ENCODE results near the gene FFAR4.
"Not testable (repeated sequence)": the region's sequence is repeated elsewhere in the genome, so short reads cannot be mapped to it uniquely, and the experiment has no call there.

FFAR4 gene

DNA sequence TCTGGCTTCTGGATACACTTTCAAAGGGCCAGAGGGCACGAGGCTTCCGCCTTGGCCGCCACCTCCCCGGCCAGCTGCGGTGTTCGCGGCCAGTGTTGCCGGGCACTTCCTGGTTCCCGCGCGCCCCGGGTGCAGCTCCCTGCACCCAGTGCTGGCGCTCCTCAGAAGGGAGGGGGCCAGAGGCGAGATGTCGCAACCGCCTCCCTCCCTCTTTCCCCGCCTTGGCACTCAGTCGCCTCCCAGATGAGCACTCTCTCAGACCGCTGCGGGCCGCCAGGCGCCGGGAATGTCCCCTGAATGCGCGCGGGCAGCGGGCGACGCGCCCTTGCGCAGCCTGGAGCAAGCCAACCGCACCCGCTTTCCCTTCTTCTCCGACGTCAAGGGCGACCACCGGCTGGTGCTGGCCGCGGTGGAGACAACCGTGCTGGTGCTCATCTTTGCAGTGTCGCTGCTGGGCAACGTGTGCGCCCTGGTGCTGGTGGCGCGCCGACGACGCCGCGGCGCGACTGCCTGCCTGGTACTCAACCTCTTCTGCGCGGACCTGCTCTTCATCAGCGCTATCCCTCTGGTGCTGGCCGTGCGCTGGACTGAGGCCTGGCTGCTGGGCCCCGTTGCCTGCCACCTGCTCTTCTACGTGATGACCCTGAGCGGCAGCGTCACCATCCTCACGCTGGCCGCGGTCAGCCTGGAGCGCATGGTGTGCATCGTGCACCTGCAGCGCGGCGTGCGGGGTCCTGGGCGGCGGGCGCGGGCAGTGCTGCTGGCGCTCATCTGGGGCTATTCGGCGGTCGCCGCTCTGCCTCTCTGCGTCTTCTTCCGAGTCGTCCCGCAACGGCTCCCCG, at the start of gene FFAR4:
TSS of gene FFAR4 (plus strand) at position 231 of the 842 bp plus-strand sequence. CDS start at position 287, 56 bp downstream.
- peak; percentile 27 for DNase-seq

DNA sequence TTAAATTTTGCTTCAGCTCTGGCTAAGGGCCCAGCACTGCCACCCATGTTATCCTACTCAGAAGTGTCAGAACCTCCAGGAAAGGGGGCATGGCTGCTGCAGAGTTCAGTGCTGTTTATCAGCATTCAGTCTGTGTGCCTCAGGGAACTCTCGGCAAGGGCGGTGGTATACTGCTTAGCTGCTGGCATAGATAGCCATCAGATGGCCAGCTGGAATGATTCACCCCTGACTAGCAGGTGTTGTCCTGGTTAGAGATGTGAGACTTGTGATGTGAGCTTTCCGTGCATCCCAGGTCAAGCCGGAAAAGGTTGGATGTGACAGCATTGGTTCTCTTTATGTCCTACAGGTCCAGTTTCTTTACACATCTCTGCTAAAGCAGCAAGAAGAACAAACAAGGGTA, 47.9 kb upstream of the FFAR4 start:
- DNase-seq: no peak

DNA sequence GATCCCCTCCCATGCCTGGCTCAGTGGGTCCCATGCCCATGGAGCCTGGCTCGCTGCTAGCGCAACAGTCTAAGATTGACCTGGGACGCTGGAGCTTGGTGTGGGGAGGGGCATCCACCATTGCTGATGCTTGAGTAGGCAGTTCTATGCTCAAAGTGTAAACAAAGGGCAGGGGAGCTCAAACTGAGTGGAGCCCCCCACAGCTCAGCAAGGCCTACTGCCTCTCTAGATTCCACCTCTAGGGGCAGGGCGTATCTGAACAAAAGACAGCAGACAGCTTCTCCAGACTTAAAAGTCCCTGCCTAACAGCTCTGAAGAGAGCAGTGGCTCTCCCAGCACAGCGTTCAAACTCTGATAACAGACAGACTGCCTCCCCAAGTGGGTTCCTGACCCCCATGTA, 31.2 kb upstream of the FFAR4 start:
- no peak for DNase-seq

DNA sequence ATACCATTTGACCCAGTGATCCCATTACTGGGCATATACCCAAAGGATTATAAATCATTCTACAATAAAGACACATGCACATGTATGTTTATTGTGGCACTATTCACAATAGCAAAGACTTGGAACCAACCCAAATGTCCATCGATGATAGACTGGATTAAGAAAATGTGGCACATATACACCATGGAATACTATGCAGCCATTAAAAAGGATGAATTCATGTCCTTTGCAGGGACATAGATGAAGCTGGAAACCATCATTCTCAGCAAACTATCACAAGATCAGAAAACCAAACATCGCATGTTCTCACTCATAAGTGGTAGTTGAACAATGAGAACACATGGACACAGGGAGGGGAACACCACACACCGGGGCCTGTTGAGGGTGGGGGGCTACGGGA, 25.6 kb upstream of the FFAR4 start:
- not testable (repeated sequence) for DNase-seq

DNA sequence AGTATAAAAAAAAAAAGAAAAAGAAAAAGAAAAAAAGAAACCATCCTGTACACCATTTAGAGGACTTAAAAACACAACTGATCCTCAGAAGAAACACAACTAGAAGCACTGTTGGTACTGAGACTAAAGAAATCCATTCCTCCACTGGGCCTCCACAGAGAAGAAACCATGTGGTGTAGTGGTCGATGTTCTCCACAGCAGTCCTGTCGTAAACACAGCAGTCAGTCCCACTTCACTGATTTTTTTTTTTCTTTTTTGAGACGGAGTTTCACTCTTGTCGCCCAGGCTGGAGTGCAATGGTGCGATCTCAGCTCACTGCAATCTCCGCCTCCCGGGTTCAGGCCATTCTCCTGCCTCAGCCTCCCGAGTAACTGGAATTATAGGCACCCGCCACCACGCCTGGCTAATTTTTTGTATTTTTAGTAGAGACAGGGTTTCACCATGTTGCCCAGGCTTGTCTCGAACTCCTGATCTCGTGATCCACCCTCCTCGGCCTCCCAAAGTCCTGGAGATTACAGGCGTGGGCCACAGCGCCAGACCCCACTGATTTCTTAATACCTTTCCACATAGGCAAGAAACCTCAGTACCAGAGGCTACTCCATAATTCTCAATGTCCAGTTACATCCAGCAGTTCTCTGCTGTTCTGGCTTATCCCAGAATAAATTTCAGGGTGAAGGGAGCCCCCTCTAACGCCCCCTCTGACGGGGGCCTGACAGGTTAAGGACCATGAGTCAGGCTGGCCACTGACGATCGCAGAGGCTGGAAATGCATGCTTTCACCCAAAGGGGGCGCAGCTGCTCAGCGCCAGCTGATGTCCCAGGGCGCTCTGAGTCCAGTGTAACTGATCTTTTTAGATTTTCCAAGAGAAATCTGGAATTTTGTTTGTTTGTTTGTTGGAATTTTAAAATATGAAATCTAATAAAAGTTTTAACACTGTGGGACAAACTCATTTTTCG, 24.8 kb upstream of the FFAR4 start:
- DNase-seq: peak; percentile 70

DNA sequence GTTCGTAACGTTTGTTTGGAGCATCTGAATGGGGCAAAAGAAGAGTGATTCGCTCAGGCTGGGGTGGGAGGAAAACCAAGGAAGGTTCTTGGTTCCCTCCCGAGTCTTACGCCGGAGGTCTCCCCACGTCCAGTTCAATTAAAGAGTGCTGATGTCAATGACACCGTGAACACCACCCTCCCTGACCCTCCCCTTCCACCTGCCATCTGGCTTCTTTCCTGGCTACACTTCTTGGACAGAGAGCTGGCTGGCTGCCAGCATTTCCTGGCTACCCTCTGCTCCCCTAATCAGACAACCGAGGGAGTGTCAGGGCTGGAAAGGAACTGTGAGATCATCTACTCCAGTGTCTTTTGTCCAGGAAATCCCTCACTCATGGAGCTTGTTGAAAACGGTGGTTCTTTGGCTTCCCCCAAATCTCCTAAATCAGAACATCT, 24.1 kb upstream of the FFAR4 start:
- DNase-seq: peak; percentile 72

DNA sequence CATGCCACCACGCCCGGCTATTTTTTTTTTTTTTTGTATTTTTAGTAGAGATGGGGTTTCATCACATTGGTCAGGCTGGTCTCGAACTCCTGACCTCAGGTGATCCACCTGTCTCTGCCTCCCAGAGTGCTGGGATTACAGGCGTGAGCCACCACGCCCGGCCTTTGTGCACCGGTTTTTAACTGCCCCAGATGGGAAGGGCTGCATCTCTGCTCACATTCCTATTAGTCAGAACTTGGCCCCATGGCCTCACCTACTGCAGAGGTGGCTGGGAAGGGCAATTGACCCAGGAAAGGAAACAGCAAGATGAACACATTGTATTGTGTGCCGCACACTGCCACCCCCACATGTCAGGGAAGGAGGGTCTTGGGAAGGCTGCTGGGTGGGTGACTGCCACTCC, 19.5 kb upstream of the FFAR4 start:
- DNase-seq: not testable (repeated sequence)

DNA sequence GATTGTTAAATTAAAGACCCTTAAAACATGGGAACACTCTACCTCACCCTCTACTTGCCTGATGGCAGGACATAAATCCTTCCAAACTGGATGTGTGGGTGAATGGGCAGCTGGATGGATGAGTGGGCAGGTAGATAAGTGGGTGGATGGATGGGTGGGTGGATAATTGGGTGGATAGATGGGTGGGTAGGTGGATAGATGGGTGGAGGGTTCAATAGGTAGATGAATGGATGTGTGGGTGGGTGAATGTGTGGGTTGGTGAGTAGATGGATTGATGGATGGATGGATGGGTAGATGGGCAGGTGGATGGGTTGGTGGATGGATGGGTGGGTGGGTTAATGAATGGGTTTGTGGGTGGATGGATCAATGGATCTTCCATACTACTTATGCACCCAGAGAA, 18.9 kb upstream of the FFAR4 start:
- DNase-seq: no peak

DNA sequence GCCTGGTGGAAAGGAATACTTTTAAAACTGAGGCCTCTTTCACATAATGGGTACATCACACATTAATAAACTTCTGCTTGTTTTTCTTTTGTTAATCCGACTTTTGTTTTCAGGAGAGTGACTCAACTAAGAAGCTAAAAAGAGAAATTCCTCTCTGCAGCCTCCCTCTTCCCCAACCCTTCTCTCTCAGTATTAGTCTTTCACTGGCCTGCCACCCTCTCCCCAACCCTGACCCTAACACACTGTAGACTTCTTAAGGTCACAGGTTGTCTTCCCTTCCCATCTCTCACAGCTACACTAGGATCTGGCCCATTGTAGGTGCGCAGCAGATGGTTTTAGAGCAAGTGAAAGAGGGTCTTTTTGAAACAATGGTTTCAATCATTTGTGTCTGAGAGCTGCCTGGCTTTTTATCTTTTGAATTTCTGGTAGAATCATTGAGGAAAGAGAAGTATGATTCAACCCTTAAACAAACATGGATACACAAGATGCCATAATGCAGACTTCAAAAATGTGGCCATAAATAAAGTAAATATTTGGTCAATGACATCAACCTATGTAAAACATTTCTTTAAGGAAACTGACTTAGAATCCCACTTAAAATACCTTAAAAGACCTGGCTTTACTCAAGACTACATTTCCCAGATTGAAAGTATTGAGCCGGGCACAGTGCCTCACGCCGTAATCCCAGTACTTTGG, 17.9 kb upstream of the FFAR4 start:
- DNase-seq: no peak

DNA sequence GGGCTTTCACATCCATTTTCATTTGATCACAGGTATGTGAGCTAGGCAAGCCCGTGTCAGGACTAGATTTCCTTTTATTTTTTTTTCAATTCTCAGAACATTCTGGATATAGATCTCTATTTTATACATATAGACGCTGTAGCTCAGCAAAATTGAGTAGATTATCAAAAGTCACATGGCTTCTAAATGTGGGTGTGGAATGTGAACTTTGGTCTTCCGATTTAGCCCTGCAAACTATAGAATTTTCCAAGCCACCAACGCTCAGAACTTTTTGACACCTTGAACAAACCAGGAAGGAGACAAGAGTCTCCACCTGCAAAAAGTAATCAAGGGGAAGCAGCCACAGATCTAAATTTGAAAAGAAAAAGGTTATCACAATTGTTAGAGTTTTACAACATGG, 15.9 kb upstream of the FFAR4 start:
- no peak for DNase-seq

DNA sequence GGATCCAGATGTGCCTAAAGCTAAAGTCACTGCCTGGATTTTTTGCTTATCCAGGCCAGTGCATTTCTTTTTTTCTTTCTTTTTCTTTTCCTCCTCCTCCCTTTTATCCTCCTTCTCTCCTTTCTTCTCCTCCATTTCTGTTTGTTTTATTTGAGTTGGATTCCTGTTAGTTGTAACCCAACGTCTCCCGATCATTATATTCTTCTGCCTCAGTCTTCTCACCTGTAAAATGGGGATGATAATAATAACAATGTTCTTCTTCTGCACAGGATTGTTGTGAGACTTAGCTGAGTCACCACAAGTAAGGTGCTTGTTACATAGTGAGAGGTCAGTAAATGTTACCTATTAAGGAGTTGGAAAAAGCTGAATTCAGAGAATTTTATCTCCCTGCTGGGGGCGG, 13.7 kb upstream of the FFAR4 start:
- DNase-seq: no peak

DNA sequence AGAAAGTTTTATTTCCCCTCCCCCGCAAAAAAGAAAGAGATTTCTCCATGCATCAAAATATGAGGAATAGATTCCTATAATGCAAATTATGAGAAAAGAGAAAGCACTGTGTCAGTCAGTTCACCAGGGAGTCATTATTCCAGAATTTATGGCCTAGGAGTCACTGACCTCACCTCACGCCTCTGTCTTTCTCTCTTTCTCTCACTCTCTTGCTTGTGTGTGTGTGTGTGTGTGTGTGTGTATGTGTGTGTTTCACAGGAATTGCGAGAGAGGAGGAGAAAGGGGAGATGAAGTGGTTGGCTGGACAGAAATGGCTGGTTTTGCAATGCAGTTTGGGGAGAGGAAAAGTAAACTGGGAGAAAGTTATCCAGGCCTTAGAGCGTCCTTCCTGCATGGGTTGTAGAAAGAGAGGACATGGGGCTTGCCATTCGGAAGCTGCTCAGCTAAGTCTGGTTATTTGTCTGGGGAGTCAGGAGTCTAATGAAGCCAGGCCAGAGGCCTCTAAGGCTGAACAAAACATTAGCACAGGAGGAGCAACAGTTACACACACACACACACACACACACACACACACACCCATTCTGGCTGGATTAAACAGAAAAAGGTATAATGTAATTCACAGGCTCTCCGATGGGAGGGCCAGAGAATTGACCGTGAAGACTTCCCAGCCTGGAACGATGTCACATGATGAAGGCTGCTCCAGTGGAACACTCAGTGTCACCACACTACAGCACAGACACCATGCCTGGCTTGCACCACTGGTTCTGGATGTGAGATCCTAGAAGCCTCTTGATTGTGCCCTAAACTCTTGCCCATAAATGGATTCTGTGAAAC, 12.8 kb upstream of the FFAR4 start:
- DNase-seq: peak; percentile 51

DNA sequence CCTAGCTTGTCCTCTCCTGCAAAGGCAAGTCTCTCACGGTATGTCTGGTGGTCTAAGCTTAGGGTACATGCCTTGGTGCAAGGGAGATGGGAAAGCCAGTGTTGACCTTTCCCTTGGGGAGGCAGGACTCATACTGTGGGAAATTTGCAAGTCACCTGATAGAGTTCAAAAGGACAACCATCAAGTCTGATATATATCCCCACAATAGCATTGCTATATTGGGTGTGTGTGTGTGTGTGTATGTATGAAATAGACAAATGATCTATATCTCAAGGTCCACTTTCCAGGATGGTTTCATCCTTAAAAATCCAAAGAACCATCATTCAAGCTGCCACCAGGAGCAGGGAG, 12.2 kb upstream of the FFAR4 start:
- DNase-seq: no peak

DNA sequence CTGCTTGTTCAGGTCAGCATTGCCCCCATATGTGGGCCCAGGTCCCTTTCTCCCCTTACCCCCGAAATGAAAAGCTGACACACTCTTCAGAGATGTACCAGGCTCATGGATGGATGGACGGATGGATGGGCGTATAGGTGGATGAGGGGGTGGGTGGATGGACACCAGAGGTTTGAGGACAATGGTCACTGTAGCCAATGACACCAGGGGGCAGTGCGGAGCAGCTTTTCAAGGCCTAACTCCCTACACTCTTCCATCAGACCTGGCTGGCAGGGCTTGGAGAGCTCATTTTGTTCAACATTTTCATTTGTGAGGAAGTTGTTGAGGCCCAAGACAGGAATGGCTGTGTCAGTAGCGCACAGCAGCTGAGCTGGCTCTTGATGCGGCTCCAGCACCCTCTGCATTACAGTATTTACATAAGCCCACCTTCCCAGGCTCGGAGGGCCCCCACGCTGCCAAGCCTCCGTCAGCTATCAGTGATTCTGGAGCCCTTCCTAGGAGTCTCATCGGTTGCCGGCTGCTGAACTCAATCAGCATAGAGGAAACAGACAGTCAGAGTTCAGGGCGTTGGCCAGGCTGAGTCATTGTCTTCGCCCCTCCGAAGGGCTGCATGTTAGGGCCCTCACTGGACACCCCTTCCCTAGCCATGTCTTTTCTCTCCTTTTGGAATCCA, 11.6 kb upstream of the FFAR4 start:
- DNase-seq: peak; percentile 61

DNA sequence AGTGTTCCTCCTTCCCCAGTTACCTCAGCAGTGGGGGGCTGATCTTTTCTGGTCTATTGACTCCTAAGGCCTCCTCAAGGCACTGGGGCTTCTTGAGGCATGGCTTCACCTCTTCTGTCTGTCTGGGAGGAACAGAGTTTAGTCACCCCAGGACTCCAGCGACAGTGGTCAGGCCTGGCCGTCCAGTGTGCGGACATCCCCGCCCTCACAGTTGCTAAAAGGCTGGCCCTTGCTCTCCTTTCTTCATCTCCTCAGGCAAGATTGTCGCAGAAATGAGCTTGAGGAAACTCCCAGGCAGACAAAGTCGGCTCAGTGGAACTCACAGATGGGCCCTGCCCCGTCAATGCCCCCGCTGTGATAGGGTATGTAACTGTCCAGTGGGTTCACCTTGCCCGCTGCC, 7.0 kb upstream of the FFAR4 start:
- no peak for DNase-seq

DNA sequence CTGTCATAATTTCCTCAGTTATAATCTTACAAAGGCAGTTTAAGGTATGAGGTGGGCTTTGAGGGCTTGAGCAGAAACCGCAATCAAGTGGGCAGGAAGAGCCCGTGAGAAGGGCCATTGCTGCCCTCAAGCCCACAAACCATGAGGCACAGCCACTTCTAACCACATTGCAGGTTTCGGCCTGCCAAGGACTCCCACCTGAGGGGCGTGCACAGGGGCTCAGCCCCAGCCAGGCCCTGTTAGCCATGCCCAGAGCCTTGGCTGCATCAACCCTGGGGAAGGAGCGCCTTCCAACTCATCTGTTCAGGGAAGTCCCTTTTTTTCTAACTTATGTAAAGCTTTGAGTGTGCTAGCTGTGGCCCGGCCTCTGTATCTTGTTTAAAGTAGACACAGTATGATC, 5.9 kb upstream of the FFAR4 start:
- DNase-seq: no peak

DNA sequence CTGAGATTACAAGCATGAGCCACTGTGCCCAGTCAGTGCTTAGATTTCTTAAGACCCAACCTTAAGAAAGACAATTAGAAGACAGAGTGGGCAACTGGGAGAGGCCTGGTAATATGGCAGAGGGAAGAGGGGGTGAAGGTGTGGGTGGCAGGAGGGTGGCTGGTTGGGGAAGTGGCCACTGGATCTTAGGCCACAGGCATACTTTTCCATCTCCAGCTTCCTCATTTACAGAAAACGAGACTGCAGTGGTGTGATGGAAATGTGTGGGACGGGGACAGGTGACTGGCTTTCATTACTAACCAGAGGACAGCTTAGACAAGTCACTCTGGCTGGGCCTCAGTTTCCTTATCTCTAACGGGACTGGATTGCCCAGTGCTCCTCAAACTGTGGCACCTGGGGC, 1.0 kb upstream of the FFAR4 start:
- DNase-seq: no peak

DNA sequence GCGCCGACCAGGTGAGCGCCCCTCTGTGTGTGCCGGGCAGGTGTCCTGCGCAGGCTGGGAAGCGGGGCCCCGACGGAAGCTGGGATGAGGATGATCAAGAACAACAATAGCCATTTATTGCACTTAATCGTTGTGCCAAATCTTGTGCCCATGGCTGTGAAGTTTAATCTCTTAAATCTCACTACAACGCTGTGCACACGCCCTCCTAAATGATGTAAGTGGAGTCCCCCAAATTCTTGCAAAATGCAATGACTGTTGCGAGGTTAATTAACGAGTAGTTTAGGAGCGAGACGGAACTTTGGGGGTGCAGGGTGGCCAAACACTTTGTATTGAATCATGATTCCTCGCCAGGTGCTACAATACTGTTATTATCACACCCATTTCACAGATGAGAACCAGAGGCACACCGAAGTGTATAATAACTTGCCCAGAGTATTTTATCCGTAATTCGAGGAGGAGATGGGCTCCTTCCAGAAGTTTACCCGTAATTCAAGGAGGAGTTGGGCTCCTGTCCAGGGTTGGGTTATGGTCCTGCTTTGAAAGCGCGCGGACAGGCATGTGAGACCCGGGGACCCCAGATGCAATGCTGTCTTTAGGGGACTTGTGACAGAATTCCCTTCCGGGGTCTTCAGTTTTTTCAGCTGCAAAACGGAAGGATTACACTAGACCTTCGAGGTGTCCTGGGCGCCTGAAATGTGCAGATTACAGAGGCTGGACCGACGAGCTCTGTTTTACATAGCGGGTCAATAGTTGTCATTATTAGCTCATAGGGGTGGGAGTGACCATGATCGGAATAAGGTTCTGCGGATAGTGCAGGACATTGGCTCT, 1.0 kb downstream of the FFAR4 start:
- no peak for DNase-seq

DNA sequence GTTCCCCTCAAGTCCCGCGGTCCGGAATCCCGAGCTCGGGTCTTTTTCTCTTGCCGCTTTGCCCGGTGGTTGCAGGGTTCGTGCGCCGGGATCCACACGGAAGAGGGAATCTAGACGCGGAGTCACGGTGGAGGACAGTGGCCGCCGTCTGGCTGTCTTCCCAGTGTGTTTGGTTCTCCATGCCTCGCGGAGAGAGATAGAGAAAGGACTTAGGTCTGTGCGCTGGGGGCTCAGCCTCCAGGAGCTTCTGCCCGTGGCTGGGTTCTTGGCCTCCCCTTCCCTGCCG, 1.6 kb downstream of the FFAR4 start:
- no peak for DNase-seq

DNA sequence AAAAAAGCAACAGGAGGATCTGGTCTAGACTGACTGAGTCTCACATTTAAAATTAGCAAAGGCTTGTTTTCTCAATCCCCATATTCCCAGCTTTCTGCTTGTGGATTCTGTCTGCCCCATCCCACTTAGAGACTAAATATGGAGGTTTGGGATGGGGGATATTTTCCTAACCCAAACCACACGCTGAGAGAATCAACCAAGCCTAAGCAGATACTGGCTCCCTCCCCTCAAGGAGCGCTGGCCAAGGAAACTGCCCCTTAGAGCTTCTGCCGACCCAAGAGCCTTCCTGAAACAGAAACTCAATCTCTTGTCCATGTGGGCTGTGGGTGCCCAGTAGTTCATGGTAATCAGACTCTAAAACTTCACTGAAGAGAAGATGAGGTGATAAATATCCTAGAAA, 3.9 kb downstream of the FFAR4 start:
- no peak for DNase-seq

DNA sequence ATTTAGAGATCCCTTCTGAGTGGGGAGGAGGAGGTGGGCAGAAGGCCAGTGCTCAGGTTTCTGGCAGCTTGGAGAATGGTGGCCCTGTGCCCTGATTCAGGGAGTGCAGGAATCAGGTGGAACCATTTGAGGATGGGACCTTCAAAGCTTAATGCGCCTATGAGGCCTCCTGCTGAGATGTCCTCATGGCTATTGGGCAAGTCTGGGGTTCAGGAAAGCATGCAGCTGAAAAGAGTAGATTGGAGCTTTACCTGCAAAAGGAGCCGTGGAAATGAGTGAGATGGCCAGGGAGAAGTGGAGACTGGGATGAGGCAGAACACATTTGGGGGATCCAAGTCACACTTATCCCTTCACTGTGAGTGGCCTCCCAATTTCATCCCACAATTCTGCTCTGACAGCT, 6.1 kb downstream of the FFAR4 start:
- no peak for DNase-seq
